CD4-positive, alpha-beta T cell treated with Interleukin-15 for 4 hours (primary cell): Measurements from ENCODE around the gene PDSS2.
"Not testable (repeated sequence)": the region's sequence is repeated elsewhere in the genome, so short reads cannot be mapped to it uniquely, and the experiment has no call there.

ENCODE experiments used
- DNase-seq: peaks from one replicate; pipeline ENCODE4 v3.0.0-alpha.2; 2020; ENCODE audit warnings: low spot score

The PDSS2 gene

GRCh38 chr6:107154801-107155160, 304.6 kb downstream of the PDSS2 start:
- no peak for DNase-seq

DNA sequence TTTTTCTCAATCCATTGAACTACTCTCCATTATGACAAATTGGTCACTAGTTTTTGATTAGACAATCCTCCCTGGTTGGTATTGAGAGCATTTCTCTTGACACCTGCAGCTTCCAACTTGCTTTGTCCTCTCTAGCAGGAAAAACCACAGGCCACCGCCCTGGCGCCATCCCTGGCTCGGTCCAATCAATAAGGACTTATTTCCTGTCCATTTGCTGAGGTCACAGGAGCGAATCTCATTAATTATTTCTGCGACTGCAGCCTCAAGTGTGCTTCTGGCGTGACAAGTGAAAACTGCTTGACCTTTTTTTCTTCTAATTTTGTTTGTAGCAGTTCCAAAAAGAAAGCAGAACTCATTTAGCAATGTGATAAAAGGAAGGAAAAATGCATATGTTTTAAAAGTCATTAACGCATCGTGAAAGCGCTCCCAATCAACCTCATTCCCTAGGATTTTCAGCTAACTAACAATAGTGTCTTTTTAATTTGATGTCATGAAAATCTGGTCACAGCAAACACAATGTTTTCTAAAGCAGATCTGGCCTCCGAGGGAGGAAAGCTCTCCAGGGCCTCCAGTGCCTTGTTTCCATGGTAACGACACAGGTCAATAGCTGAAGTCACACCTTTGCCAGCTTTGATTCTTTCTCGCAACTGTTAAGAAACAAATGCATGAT, 305.1 kb downstream of the PDSS2 start:
- no peak for DNase-seq

- no peak for DNase-seq
These were observed 306.5 kb downstream of the PDSS2 start for GRCh38 chr6:107152638-107153430.

DNA sequence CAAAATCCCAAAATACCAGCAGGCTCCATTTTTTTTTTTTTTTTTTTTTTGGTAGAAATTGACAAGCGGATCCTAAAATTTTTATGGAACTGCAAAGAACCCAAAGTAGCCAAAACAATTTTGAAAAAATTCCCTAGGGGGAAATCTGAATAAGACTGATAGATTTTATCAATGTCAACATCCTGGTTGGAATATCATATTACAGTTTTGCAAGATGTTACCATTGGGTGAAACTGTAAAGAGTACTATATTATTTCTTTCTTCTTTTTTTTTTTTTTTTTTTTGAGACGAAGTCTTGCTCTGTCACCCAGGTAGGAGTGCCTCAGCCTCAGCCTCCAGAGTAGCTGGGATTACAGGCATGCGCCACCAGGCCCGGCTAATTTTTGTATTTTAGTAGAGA, 314.7 kb downstream of the PDSS2 start:
- DNase-seq = no peak

DNA sequence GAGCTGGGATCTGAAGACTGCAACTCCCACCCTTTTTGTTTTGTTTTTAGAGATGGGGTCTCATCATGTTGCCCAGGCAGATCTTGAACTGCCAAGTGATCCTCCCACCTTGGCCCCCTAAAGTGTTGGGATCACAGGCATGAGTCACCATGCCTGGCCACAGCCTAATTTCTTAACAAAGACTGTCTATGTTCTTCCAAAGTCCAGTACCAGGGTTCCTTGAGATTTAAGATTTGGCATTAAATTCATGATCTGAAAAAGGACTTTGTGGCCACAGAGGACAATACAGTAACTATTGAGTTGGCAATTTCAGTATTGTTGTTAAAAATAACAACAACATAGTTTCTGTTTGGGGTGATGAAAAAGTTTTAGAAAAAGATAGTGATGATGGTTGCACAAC, 315.4 kb downstream of the PDSS2 start:
- DNase-seq = no peak

- DNase-seq = no peak
These were observed 318.8 kb downstream of the PDSS2 start for GRCh38 chr6:107140581-107140980.

DNA sequence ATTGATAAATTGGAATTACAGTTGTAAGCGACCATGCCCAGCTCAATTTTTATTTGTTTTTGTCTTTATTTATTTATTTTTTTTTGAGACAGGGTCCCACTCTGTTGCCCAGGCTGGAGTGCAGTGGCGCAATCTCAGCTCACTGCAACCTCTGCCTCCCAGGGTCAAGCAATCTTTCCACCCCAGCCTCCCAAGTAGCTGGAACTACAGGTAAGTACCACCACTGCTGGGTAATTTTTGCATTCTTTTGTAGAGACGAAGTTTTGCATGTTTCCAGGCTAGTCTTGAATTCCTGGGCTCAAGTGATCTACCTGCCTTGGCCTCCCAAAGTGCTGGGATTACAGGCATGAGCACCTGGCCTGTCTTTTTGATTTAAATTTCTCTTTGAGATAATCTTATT, 323.0 kb downstream of the PDSS2 start:
- DNase-seq = not testable (repeated sequence)

DNA sequence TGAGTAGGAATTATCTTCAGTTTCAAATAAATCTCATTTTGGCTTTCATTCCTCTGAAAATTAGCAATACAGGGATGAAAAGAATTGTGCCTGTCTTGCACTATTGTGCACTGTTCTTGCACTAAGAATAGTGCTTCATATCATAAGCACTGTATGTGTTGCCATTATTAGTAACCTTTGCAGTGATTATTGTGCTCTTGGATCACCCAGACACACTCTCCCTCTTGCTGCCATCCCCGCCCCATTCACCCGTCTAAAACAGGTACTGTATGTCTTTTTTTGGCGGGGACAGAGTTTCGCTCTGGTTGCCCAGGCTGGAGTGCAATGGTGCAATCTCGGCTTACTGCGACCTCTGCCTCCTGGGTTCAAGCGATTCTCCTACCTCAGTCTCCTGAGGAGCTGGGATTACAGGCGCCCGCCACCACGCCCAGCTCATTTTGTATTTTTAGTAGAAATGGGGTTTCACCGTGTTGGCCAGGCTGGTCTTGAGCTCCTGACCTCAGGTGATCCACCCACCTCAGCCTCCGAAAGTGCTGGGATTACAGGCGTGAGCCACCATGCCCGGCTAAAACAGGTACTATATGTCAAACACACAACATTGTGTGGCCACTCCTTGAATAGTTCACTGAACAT, 324.2 kb downstream of the PDSS2 start:
- not testable (repeated sequence) for DNase-seq

GRCh38 chr6:107132330-107132954, 326.9 kb downstream of the PDSS2 start:
- no peak for DNase-seq

- DNase-seq = no peak
These were observed 329.9 kb downstream of the PDSS2 start for GRCh38 chr6:107129370-107129925.

DNA sequence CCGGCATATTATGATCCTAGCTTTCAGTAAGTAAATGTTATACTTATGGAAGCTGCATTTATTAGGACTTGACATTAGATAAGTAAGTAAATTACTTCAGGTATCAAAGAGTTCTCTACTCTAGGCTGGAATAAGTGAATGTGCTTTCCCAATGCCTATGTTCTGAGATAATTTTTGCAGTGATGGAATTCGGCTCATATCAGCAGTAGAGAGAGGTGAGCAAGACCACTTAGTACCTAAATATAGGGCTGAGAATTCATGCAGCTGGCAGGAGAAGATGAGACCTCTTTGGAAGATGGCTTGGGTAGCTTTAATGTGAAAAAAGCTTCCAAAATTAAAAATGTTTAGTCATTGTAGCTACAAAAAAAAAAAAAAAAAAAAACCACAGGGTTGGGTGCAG, 330.8 kb downstream of the PDSS2 start:
- DNase-seq = no peak

DNA sequence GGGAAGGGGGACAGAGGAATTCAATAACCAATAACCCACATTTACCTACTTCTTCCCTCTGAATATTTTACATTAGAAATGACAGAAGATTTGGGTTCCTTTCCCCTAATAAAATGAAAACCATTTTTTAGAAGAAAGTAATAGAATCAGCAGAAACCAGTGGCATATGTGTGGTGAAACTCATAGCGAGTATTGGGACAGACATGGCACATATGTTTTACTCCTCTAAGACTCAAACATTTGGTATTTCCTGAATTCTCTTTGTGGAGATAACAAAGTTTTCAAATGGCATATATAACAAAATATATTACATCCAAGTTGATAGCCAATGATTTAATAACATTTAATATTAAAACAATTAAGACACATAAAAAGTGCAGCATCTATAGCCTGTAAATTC, 331.2 kb downstream of the PDSS2 start:
- no peak for DNase-seq

- no peak for DNase-seq
These were observed 333.6 kb downstream of the PDSS2 start for GRCh38 chr6:107125771-107126170.

DNA sequence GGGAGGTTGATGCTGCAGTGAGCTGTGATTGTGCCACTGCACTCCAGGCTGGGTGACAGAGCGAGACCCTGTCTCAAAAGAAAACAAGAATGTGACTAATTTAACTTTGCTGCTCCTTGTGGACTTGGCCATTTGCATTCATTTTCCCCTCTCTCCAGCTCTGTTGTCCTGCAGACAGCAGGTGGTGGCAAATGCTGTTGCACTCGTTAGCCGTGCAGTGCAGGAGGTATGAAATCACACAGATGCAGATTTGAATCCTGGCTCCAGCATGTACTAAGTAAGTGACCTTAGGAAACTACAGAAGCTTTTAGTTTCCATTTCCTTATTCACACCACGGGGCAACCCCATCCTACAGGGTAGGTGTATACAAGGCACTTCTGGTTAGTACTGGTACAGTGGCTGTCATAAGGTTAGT, 334.4 kb downstream of the PDSS2 start:
- DNase-seq = no peak

DNA sequence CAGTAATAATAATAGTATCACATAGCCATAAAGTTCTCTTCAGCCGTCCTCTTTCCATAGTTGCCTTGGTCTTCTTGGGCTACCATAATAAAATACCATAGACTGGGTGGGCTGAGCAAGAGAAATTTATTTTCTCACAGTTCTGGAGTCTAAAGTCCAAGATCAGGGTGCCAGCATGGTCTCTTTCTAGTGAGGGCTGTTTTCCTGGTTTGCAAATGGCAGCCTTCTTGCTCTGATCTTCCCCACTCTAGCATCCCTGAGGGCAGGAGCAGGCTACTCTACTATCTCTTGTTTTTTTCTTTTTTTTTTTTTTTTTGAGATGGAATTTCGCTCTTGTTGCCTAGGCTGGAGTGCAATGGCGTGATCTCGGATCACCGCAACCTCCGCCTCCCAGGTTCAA, 335.9 kb downstream of the PDSS2 start:
- no peak for DNase-seq

- no peak for DNase-seq
These were observed 336.6 kb downstream of the PDSS2 start for GRCh38 chr6:107122748-107123147.

GRCh38 chr6:107121964-107122495, 337.3 kb downstream of the PDSS2 start:
- DNase-seq = no peak

DNA sequence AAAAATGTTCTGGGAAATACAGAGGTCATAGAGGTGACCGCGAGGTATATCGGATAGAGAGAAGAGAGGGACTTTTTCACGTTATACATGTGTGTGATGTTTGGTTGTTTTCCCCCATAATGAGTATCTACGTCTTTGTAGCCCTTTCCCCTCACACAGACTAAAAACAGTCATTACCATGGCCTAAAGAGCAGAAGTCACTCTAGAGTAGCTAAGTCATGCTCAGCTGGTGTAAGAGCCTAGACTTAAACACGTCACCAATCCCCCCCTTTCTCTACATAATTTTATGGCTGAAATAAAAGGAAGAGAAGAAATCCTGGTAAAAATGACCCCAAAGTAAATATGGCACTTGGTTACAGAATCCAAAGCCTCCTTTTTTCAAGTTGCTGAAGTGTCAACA, 338.1 kb downstream of the PDSS2 start:
- DNase-seq = no peak

- no peak for DNase-seq
These were observed 339.0 kb downstream of the PDSS2 start for GRCh38 chr6:107120404-107120803.

- DNase-seq = no peak
These were observed 340.4 kb downstream of the PDSS2 start for GRCh38 chr6:107118976-107119375.

GRCh38 chr6:107118540-107118939, 340.8 kb downstream of the PDSS2 start:
- not testable (repeated sequence) for DNase-seq

DNA sequence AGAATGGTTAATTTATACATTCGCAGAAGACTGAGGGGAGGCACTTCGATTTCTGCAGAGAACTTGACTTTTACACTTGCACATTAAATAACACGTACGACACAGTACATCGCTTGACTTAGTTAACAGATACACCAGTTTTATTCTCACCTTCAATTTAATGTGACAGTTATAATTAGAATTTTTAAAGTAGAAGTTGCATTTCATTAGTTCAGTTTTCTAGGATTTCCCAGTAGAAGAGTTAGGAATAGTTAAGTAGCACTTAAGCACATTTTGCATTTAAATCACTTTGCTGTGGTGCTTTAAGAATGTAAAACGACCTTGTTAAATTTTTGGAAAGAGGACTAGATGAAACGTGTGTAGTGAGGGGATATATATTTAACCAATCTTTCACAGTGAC, 342.4 kb downstream of the PDSS2 start:
- DNase-seq = no peak
